GM06990 (cell line): ENCODE results near the gene PTPRD.

Experiments used
- DNase-seq: peaks from one replicate; pipeline ENCODE4 v3.0.0-alpha.2; 2011; ENCODE audit not compliant: insufficient read length; ENCODE audit errors: extremely low read depth
- H3K27me3 ChIP-seq: replicated peaks from 2 replicates; pipeline ENCODE4 v1.6.0; 2011; ENCODE audit warnings: low read length; ENCODE audit not compliant: control insufficient read depth, insufficient read depth
- H3K36me3 ChIP-seq: 2 replicates; pipeline ENCODE4 v1.5.1; 2011; ENCODE audit warnings: low read length; ENCODE audit not compliant: control insufficient read depth, insufficient read depth
- H3K4me3 ChIP-seq: replicated peaks from 2 replicates; pipeline ENCODE4 v1.5.1; 2011; ENCODE audit warnings: low read depth, mild to moderate bottlenecking, control low read depth, low read length
- CTCF ChIP-seq: IDR thresholded peaks from 2 replicates; pipeline ENCODE4 v1.5.1; 2011; ENCODE audit warnings: low read length, control low read depth, mild to moderate bottlenecking, inconsistent platforms; ENCODE audit not compliant: insufficient read depth, poor library complexity, severe bottlenecking

Gene PTPRD

GRCh38 chr9:8831568-8831967 is 1781.2 kb downstream of the PTPRD start:
- DNase-seq: no peak
- no peak overlapping the region for H3K4me3 ChIP-seq
- H3K36me3 ChIP-seq: no peaks in the 10 kb centered on the region
- H3K27me3 ChIP-seq: no peaks in the 10 kb centered on the region
- TF ChIP-seq CTCF: no peak

GRCh38 chr9:8826281-8826680 is 1786.5 kb downstream of the PTPRD start:
- no peaks in the 10 kb centered on the region for H3K27me3 ChIP-seq
- H3K4me3 ChIP-seq: no peak overlapping the region
- H3K36me3 ChIP-seq: no peaks in the 10 kb centered on the region
- no peak for DNase-seq
- TF ChIP-seq CTCF: no peak

- no peaks in the 10 kb centered on the region for H3K36me3 ChIP-seq
- H3K4me3 ChIP-seq: no peak overlapping the region
- H3K27me3 ChIP-seq: no peaks in the 10 kb centered on the region
- no peak for DNase-seq
- TF ChIP-seq CTCF: no peak
Observed at GRCh38 chr9:8825585-8826147, 1787.1 kb downstream of the PTPRD start.

- Histone ChIP-seq H3K36me3 (no peaks in the 10 kb centered on the region), H3K27me3 (no peaks in the 10 kb centered on the region), H3K4me3 (no peak overlapping the region)
- no peak for DNase-seq
- no peak for TF ChIP-seq CTCF
Observed at GRCh38 chr9:8823131-8823895, 1789.5 kb downstream of the PTPRD start.

- Histone ChIP-seq H3K36me3 (no peaks in the 10 kb centered on the region), H3K4me3 (no peak overlapping the region), H3K27me3 (no peaks in the 10 kb centered on the region)
- DNase-seq: no peak
- no peak for TF ChIP-seq CTCF
Observed at GRCh38 chr9:8822667-8823025, 1790.2 kb downstream of the PTPRD start.
